Fibroblast of lung (primary cell): ENCODE data around the gene LANCL1. TPM values are rescaled to one million over a fixed set of nuclear protein-coding genes. Genes with fewer than 3 reads are reported as not detected.
"Not testable (repeated sequence)": the region's sequence is repeated elsewhere in the genome, so short reads cannot be mapped to it uniquely, and the experiment has no call there.

Experiments
- DNase-seq, 2 donors: peaks; one replicate each; pipeline versions ENCODE4 v3.0.0 to v3.0.0-alpha.2; 2010; ENCODE audit warnings: low read depth in 2 of 2
- H2AFZ ChIP-seq: 2 replicates; pipeline ENCODE4 v1.5.1; 2012; ENCODE audit warnings: low read length, control low read depth, inconsistent platforms
- H3K27ac ChIP-seq: 2 replicates; pipeline ENCODE4 v1.5.1; 2011; ENCODE audit warnings: low read length, control low read depth; ENCODE audit not compliant: insufficient read depth
- H3K27me3 ChIP-seq: 2 replicates; pipeline ENCODE4 v1.5.1; 2011; ENCODE audit warnings: mild to moderate bottlenecking, low read length; ENCODE audit not compliant: control insufficient read depth, insufficient read depth
- H3K36me3 ChIP-seq: 2 replicates; pipeline ENCODE4 v1.5.1; 2011; ENCODE audit warnings: low read length; ENCODE audit not compliant: control insufficient read depth, insufficient read depth
- H3K4me1 ChIP-seq: 2 replicates; pipeline ENCODE4 v1.5.1; 2011; ENCODE audit warnings: low read length; ENCODE audit not compliant: control insufficient read depth, insufficient read depth; ENCODE audit errors: extremely low read depth
- H3K4me2 ChIP-seq: 2 replicates; pipeline ENCODE4 v1.5.1; 2011; ENCODE audit warnings: low read length, control low read depth; ENCODE audit not compliant: insufficient read depth; ENCODE audit errors: extremely low read depth
- H3K4me3 ChIP-seq, 4 experiments: fragments of 200-600 bp in 1 of 4; sonication (generic) in 1 of 4; replicated peaks in 1 of 4; 2 replicates each; pipeline ENCODE4 v1.5.1; 2011 to 2016; ENCODE audit warnings: low read length in 4 of 4, low read depth in 3 of 4, mild to moderate bottlenecking in 3 of 4, control low read depth in 2 of 4, inconsistent platforms in 1 of 4, mixed read lengths in 1 of 4; ENCODE audit not compliant: insufficient read depth in 1 of 4; ENCODE audit errors: control extremely low read depth in 1 of 4
- H3K79me2 ChIP-seq: 2 replicates; pipeline ENCODE4 v1.5.1; 2012; ENCODE audit warnings: mild to moderate bottlenecking, low read length, inconsistent platforms; ENCODE audit not compliant: control insufficient read depth, insufficient read depth
- H3K9ac ChIP-seq: 2 replicates; pipeline ENCODE4 v1.5.1; 2011; ENCODE audit warnings: mild to moderate bottlenecking, low read length, control low read depth; ENCODE audit not compliant: insufficient read depth
- H3K9me3 ChIP-seq: 2 replicates; pipeline ENCODE4 v1.5.1; 2012; ENCODE audit warnings: low read depth, low read length; ENCODE audit not compliant: control insufficient read depth, insufficient read depth
- H4K20me1 ChIP-seq: 2 replicates; pipeline ENCODE4 v1.5.1; 2011; ENCODE audit warnings: low read length; ENCODE audit not compliant: control insufficient read depth, insufficient read depth; ENCODE audit errors: extremely low read depth
- EZH2 ChIP-seq: IDR thresholded peaks from 2 replicates; pipeline ENCODE4 v1.5.1; 2012; ENCODE audit warnings: low read length, control low read depth, mild to moderate bottlenecking; ENCODE audit errors: missing control alignments
- polyA plus RNA-seq, 2 donors: library from polyadenylated mRNA; depleted of rRNA in 1 of 2; stranded (reverse) in 1 of 2; unstranded in 1 of 2; fragments of >200 nt; gene quantifications; 2 replicates each; pipeline ENCODE4 v1.2.1, GENCODE V29; 2011 to 2012; ENCODE audit warnings: missing spikeins in 1 of 2
- total RNA-seq: library from RNA; depleted of rRNA; stranded (reverse); fragments of >200 nt; gene quantifications from 2 replicates; pipeline ENCODE4 v1.2.1, GENCODE V29; 2014
- TF ChIP-seq, protein P1 (sequence below), 2 donors: IDR thresholded peaks in 1 of 2; conservative IDR thresholded peaks in 1 of 2; 1 replicate in 1 of 2; 2 replicates in 1 of 2; pipeline ENCODE4 v1.5.1; 2011 to 2012; ENCODE audit warnings: low read length in 2 of 2, control low read depth in 1 of 2, inconsistent platforms in 1 of 2, low read depth in 1 of 2, mild to moderate bottlenecking in 1 of 2

Gene LANCL1
- total and polyA plus RNA-seq, 2 donors (not counting 1 experiment from before 2014, with no cell fraction given) = 56.1 to 71.8 TPM

DNA sequence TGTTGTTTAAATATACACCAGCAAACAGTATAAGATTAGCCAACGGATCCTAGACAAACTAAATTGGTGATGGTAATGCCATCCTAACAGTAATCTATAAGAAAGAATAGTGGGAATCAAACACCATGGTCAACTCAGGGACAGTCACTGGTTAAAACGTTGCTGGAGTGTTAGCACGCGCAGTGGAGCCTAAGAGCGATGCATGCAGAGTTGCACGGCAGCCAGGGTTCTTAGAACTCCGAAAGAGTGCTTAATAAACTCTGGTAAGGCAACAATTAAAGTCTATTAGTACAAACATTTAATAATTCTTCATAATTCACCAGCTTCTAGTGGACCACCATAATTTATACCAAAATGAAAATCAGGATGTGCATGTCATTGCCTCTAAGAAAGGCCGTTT is 22.2 kb downstream of the LANCL1 start:
- no peak overlapping the region for H3K4me3 ChIP-seq
- no peak overlapping the region for H2AFZ ChIP-seq
- H3K4me1 ChIP-seq = no peaks in the 10 kb centered on the region
- H3K27ac ChIP-seq = no peak overlapping the region
- H3K27me3 ChIP-seq = no peaks in the 10 kb centered on the region
- H4K20me1 ChIP-seq = no peaks in the 10 kb centered on the region
- TF ChIP-seq EZH2 = no peak
- TF ChIP-seq, protein P1, sequence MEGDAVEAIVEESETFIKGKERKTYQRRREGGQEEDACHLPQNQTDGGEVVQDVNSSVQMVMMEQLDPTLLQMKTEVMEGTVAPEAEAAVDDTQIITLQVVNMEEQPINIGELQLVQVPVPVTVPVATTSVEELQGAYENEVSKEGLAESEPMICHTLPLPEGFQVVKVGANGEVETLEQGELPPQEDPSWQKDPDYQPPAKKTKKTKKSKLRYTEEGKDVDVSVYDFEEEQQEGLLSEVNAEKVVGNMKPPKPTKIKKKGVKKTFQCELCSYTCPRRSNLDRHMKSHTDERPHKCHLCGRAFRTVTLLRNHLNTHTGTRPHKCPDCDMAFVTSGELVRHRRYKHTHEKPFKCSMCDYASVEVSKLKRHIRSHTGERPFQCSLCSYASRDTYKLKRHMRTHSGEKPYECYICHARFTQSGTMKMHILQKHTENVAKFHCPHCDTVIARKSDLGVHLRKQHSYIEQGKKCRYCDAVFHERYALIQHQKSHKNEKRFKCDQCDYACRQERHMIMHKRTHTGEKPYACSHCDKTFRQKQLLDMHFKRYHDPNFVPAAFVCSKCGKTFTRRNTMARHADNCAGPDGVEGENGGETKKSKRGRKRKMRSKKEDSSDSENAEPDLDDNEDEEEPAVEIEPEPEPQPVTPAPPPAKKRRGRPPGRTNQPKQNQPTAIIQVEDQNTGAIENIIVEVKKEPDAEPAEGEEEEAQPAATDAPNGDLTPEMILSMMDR (conservative IDR thresholded peaks at IDR 0.05 in 1 of 2, IDR thresholded peaks at IDR 0.05 in 1 of 2; ENCODE audit: low read depth in 1 of 2, low read length in 2 of 2) = no peak
- no peak overlapping the region for H3K4me2 ChIP-seq
- peaks cover 4% of the 10 kb centered on the region for H3K36me3 ChIP-seq
- H3K9me3 ChIP-seq = no peaks in the 10 kb centered on the region
- no peak overlapping the region for H3K9ac ChIP-seq
- no peaks in the 10 kb centered on the region for H3K79me2 ChIP-seq
- DNase-seq = no peak

DNA sequence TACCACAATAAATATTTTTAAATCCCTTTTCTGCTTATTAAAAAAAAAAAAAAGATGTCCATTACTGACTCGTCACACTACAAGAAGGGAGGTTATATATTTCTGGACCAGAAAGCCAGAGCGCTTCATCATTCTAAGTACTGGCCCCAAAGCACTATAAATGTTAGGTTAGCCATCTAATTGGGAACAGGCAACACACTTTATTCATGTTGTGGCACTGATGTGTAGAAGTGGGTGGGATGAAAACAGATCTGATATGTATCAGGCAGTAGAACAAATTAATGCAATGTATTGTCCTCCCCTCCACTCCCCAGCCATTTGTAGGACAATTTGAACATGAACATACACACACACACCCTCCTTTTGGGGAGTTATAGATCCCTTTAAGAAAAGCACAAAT is 24.4 kb downstream of the LANCL1 start:
- Histone ChIP-seq H3K79me2 (no peaks in the 10 kb centered on the region), H3K4me2 (no peak overlapping the region), H3K27ac (no peak overlapping the region), H2AFZ (no peak overlapping the region), H3K9me3 (no peaks in the 10 kb centered on the region), H3K4me3 (no peak overlapping the region), H3K4me1 (no peaks in the 10 kb centered on the region), H3K27me3 (no peaks in the 10 kb centered on the region), H4K20me1 (no peaks in the 10 kb centered on the region), H3K36me3 (peaks cover 2% of the 10 kb centered on the region), H3K9ac (no peak overlapping the region)
- DNase-seq = no peak
- TF ChIP-seq, protein P1 (conservative IDR thresholded peaks at IDR 0.05 in 1 of 2, IDR thresholded peaks at IDR 0.05 in 1 of 2; ENCODE audit: low read depth in 1 of 2, low read length in 2 of 2) = no peak
- no peak for TF ChIP-seq EZH2

DNA sequence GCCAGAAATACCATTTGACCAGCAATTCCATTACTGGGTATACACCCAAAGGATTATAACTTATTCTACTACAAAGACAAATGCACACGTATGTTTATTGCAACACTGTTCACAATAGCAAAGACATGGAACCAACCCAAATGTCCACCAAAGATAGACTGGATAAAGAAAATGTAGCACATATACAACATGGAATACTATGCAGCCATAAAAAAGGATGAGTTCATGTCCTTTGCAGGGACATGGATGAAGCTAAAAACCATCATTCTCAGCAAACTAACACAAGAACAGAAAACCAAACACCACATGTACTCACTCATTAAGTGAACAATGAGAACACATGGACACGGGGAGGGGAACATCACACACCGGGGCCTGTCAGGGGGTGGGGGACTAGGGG is 25.6 kb downstream of the LANCL1 start:
- H3K36me3 ChIP-seq, H4K20me1 ChIP-seq, DNase-seq, H3K4me2 ChIP-seq, H3K9me3 ChIP-seq, H3K27me3 ChIP-seq, H3K9ac ChIP-seq, H3K79me2 ChIP-seq, H2AFZ ChIP-seq, H3K27ac ChIP-seq, H3K4me3 ChIP-seq, H3K4me1 ChIP-seq: not testable (repeated sequence)

DNA sequence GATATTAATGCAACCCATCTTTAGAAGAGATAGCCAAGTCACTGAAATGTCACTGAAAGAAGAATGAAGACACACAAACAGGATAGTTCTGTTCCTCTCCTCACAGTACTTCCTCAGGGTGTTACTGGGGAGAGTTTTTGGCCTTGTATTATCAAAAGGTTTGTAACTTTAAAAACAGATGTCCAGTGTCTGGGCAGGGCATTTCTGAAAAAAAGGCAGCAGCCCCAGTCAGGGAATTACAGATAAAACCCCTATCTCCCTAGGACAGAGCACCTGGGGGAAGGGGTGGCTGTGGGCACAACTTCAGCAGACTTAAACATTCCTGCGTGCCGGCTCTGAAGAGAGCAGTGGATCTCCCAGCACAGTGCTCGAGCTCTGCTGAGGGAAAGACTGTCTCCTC is 30.8 kb downstream of the LANCL1 start:
- H3K4me3 ChIP-seq = no peak overlapping the region
- no peak overlapping the region for H2AFZ ChIP-seq
- H3K79me2 ChIP-seq = no peaks in the 10 kb centered on the region
- H3K27ac ChIP-seq = no peak overlapping the region
- no peaks in the 10 kb centered on the region for H3K9me3 ChIP-seq
- H3K27me3 ChIP-seq = no peaks in the 10 kb centered on the region
- no peak overlapping the region for H3K4me2 ChIP-seq
- no peaks in the 10 kb centered on the region for H3K36me3 ChIP-seq
- TF ChIP-seq, protein P1 (conservative IDR thresholded peaks at IDR 0.05 in 1 of 2, IDR thresholded peaks at IDR 0.05 in 1 of 2; ENCODE audit: low read depth in 1 of 2, low read length in 2 of 2) = no peak
- TF ChIP-seq EZH2 = no peak
- no peak for DNase-seq
- H3K9ac ChIP-seq = no peak overlapping the region
- no peaks in the 10 kb centered on the region for H3K4me1 ChIP-seq
- H4K20me1 ChIP-seq = no peaks in the 10 kb centered on the region
